CD4-positive, CD25-positive, alpha-beta regulatory T cell (primary cell): ENCODE results near the gene CEACAM18. TPM values are rescaled to one million over a fixed set of nuclear protein-coding genes. Genes with fewer than 3 reads are reported as not detected.
"Not testable (repeated sequence)": the region's sequence is repeated elsewhere in the genome, so short reads cannot be mapped to it uniquely, and the experiment has no call there.

Source experiments
- ATAC-seq, 2 donors: fragments of 150-1000 bp; cut with Tn5 transposase; one replicate each; pipeline ENCODE4 v1.10.0; 2021; ENCODE audit warnings: low read depth in 2 of 2, moderate number of reproducible peaks in 2 of 2, moderate library complexity in 1 of 2
- DNase-seq, 3 donors: peaks; one replicate each; pipeline versions ENCODE4 v3.0.0 to v3.0.0-alpha.2; 2012 to 2022; ENCODE audit warnings: mixed read lengths in 1 of 3
- H3K27ac ChIP-seq: one replicate; pipeline ENCODE4 v1.7.0; 2013; ENCODE audit warnings: mild to moderate bottlenecking, low read length; ENCODE audit not compliant: insufficient read depth, poor library complexity, severe bottlenecking
- H3K27me3 ChIP-seq: one replicate; pipeline ENCODE4 v1.7.0; 2013; ENCODE audit warnings: low read length; ENCODE audit not compliant: control insufficient read depth, insufficient read depth
- H3K36me3 ChIP-seq: one replicate; pipeline ENCODE4 v1.7.0; 2013; ENCODE audit warnings: mild to moderate bottlenecking, low read length, moderate library complexity; ENCODE audit not compliant: control insufficient read depth, insufficient read depth
- H3K4me1 ChIP-seq: 2 replicates; pipeline ENCODE4 v1.7.0; 2013; ENCODE audit warnings: mild to moderate bottlenecking, low read length; ENCODE audit not compliant: insufficient read depth, control insufficient read depth, poor library complexity, severe bottlenecking
- H3K4me3 ChIP-seq: one replicate; pipeline ENCODE4 v1.7.0; 2013; ENCODE audit warnings: low read depth, mild to moderate bottlenecking, low read length, moderate library complexity
- H3K9me3 ChIP-seq, 2 experiments: 1 replicate in 1 of 2; 2 replicates in 1 of 2; pipeline ENCODE4 v1.7.0; 2013; ENCODE audit warnings: low read length in 2 of 2, mild to moderate bottlenecking in 1 of 2, moderate library complexity in 1 of 2; ENCODE audit not compliant: control insufficient read depth in 2 of 2
- H3K27ac Mint-ChIP-seq, 3 donors: one replicate each; pipeline ENCODE4 v1.8.0; 2020 to 2022; ENCODE audit warnings: mild to moderate bottlenecking in 3 of 3, mixed read lengths in 3 of 3, moderate library complexity in 2 of 3
- H3K27me3 Mint-ChIP-seq: one replicate; pipeline ENCODE4 v1.8.0; 2022; ENCODE audit warnings: mild to moderate bottlenecking, mixed read lengths
- H3K36me3 Mint-ChIP-seq: one replicate; pipeline ENCODE4 v1.8.0; 2020; ENCODE audit warnings: mixed read lengths
- H3K4me1 Mint-ChIP-seq, 4 donors: one replicate each; pipeline ENCODE4 v1.8.0; 2020 to 2022; ENCODE audit warnings: mixed read lengths in 4 of 4, mild to moderate bottlenecking in 1 of 4
- H3K4me3 Mint-ChIP-seq, 4 donors: one replicate each; pipeline ENCODE4 v1.8.0; 2020 to 2022; ENCODE audit warnings: mild to moderate bottlenecking in 4 of 4, mixed read lengths in 4 of 4, moderate library complexity in 3 of 4
- H3K9me3 Mint-ChIP-seq, 7 donors: one replicate each; pipeline ENCODE4 v1.8.0; 2020 to 2022; ENCODE audit warnings: mixed read lengths in 7 of 7, mild to moderate bottlenecking in 3 of 7, moderate library complexity in 2 of 7
- polyA plus RNA-seq, 4 donors: library from polyadenylated mRNA; unstranded; fragments of 300-500 nt; fragmentation: Illumina TruSeq; gene quantifications; one replicate each; pipeline ENCODE4 v1.2.3, GENCODE V29; 2021
- total RNA-seq: library from RNA; stranded (reverse); gene quantifications from one replicate; pipeline ENCODE4 v1.2.3, GENCODE V29; 2022

CEACAM18 gene
- total and polyA plus RNA-seq, 5 donors from 2014 or later, result not detected

DNA sequence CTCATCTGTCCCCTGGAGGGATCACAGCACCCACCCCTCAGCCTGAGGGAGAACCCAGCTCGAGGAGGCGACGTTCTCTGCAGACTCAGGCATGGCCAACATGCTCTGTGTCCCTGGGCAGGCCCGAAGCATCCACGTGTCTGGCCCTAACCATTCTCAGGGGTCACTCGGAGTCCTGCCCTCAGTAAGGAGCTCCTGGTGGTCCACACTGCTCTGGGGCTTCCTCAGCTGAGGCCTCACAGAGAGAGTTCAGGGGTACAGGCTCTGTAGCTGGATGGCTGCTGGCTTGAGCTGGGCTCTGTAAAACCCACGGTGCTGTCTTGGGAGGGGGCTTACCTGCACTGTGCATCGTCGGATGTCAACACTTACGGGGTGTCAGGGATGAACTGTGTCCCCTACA, 15.7 kb upstream of the CEACAM18 start:
- H3K36me3 Mint-ChIP-seq, result no peaks in the 10 kb centered on the region
- peaks cover 6% of the 10 kb centered on the region for H3K27me3 ChIP-seq
- ATAC-seq (no peak), DNase-seq (no peak)
- peaks cover 0 to 4% (median 2%) of the 10 kb centered on the region in 4 donors for H3K4me1 Mint-ChIP-seq
- no peak overlapping the region for H3K27ac Mint-ChIP-seq
- H3K27ac ChIP-seq, result no peak overlapping the region
- no peaks in the 10 kb centered on the region for H3K4me1 ChIP-seq
- peaks cover 0 to 1% (median 0%) of the 10 kb centered on the region in 7 donors for H3K9me3 Mint-ChIP-seq
- H3K9me3 ChIP-seq, result no peaks in the 10 kb centered on the region
- H3K27me3 Mint-ChIP-seq, result peaks cover 35% of the 10 kb centered on the region
- no peak overlapping the region for H3K4me3 Mint-ChIP-seq
- no peaks in the 10 kb centered on the region for H3K36me3 ChIP-seq
- no peak overlapping the region for H3K4me3 ChIP-seq

GRCh38 chr19:51463976-51464581, 14.3 kb upstream of the CEACAM18 start:
- not testable (repeated sequence) for H3K4me1 ChIP-seq, H3K27ac Mint-ChIP-seq, H3K4me3 Mint-ChIP-seq, H3K9me3 ChIP-seq, H3K4me1 Mint-ChIP-seq, H3K36me3 Mint-ChIP-seq, ATAC-seq, H3K27ac ChIP-seq, H3K27me3 ChIP-seq, H3K9me3 Mint-ChIP-seq, H3K36me3 ChIP-seq, H3K4me3 ChIP-seq, DNase-seq
- peaks cover 38% of the 10 kb centered on the region for H3K27me3 Mint-ChIP-seq

GRCh38 chr19:51466723-51467122, 11.6 kb upstream of the CEACAM18 start:
- no peak overlapping the region for H3K27ac Mint-ChIP-seq
- no peaks in the 10 kb centered on the region for H3K36me3 ChIP-seq
- H3K9me3 Mint-ChIP-seq, result no peaks in the 10 kb centered on the region
- H3K27ac ChIP-seq, result no peak overlapping the region
- DNase-seq (no peak), ATAC-seq (no peak)
- H3K27me3 Mint-ChIP-seq, result peaks cover 38% of the 10 kb centered on the region
- no peak overlapping the region for H3K4me3 Mint-ChIP-seq
- peaks cover 0 to 5% (median 2%) of the 10 kb centered on the region in 4 donors for H3K4me1 Mint-ChIP-seq
- no peak overlapping the region for H3K4me3 ChIP-seq
- peaks cover 6% of the 10 kb centered on the region for H3K27me3 ChIP-seq
- H3K9me3 ChIP-seq, result no peaks in the 10 kb centered on the region
- no peaks in the 10 kb centered on the region for H3K36me3 Mint-ChIP-seq
- H3K4me1 ChIP-seq, result no peaks in the 10 kb centered on the region

GRCh38 chr19:51467864-51468544, 10.3 kb upstream of the CEACAM18 start:
- H3K36me3 ChIP-seq, result no peaks in the 10 kb centered on the region
- Mint-ChIP-seq H3K27ac (no peak overlapping the region), H3K27me3 (peaks cover 37% of the 10 kb centered on the region), H3K4me1 (peaks cover 0 to 5% (median 2%) of the 10 kb centered on the region in 4 donors), H3K9me3 (no peaks in the 10 kb centered on the region), H3K36me3 (no peaks in the 10 kb centered on the region), H3K4me3 (no peak overlapping the region)
- no peak for DNase-seq
- H3K4me1 ChIP-seq, result no peaks in the 10 kb centered on the region
- H3K9me3 ChIP-seq, result no peaks in the 10 kb centered on the region
- no peak for ATAC-seq
- H3K4me3 ChIP-seq, result no peak overlapping the region
- H3K27ac ChIP-seq, result no peak overlapping the region
- peaks cover 9% of the 10 kb centered on the region for H3K27me3 ChIP-seq

DNA sequence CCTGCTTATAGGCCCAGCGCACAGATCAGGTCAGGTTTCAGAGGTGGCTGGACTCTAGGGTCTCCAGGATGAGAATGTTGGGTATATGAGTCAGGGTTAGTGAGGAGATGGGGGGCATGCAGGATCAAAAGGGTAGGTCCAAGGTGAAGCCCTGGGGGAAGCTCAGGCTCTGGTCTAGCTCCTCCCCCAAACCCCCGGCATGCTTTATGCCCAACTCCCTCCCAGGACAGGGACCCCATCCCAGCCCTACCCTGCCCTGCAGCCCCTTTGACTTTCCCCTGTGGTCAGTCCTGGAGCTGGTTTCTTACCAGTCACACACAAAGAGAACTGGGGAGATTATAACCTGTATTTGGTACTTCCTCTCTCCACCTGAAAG, 9.8 kb upstream of the CEACAM18 start:
- H3K9me3 ChIP-seq, result no peaks in the 10 kb centered on the region
- no peaks in the 10 kb centered on the region for H3K36me3 Mint-ChIP-seq
- no peak overlapping the region for H3K4me3 ChIP-seq
- DNase-seq (no peak), ATAC-seq (no peak)
- peaks cover 9% of the 10 kb centered on the region for H3K27me3 ChIP-seq
- H3K27ac Mint-ChIP-seq, result no peak overlapping the region
- peaks cover 38% of the 10 kb centered on the region for H3K27me3 Mint-ChIP-seq
- H3K9me3 Mint-ChIP-seq, result no peaks in the 10 kb centered on the region
- no peak overlapping the region for H3K27ac ChIP-seq
- peaks cover 0 to 5% (median 2%) of the 10 kb centered on the region in 4 donors for H3K4me1 Mint-ChIP-seq
- H3K36me3 ChIP-seq, result no peaks in the 10 kb centered on the region
- H3K4me1 ChIP-seq, result no peaks in the 10 kb centered on the region
- no peak overlapping the region for H3K4me3 Mint-ChIP-seq

- H3K36me3 Mint-ChIP-seq, result no peaks in the 10 kb centered on the region
- H3K27me3 Mint-ChIP-seq, result peaks cover 40% of the 10 kb centered on the region
- no peaks in the 10 kb centered on the region for H3K9me3 Mint-ChIP-seq
- H3K36me3 ChIP-seq, result no peaks in the 10 kb centered on the region
- DNase-seq, result no peak
- no peak overlapping the region for H3K4me3 ChIP-seq
- no peak for ATAC-seq
- H3K27ac Mint-ChIP-seq, result no peak overlapping the region
- H3K4me1 ChIP-seq, result no peaks in the 10 kb centered on the region
- H3K9me3 ChIP-seq, result no peaks in the 10 kb centered on the region
- no peak overlapping the region for H3K27ac ChIP-seq
- peaks cover 9% of the 10 kb centered on the region for H3K27me3 ChIP-seq
- no peak overlapping the region for H3K4me3 Mint-ChIP-seq
- peaks cover 0 to 5% (median 2%) of the 10 kb centered on the region in 4 donors for H3K4me1 Mint-ChIP-seq
Observed at GRCh38 chr19:51469162-51469561, 9.2 kb upstream of the CEACAM18 start.

GRCh38 chr19:51469629-51470028, 8.7 kb upstream of the CEACAM18 start:
- peaks cover 9% of the 10 kb centered on the region for H3K27me3 ChIP-seq
- DNase-seq (no peak), ATAC-seq (no peak)
- H3K4me1 Mint-ChIP-seq, result peaks cover 0 to 5% (median 2%) of the 10 kb centered on the region in 4 donors
- no peaks in the 10 kb centered on the region for H3K36me3 Mint-ChIP-seq
- no peak overlapping the region for H3K27ac Mint-ChIP-seq
- no peaks in the 10 kb centered on the region for H3K9me3 ChIP-seq
- no peak overlapping the region for H3K27ac ChIP-seq
- H3K9me3 Mint-ChIP-seq, result no peaks in the 10 kb centered on the region
- peaks cover 35% of the 10 kb centered on the region for H3K27me3 Mint-ChIP-seq
- H3K36me3 ChIP-seq, result no peaks in the 10 kb centered on the region
- H3K4me1 ChIP-seq, result no peaks in the 10 kb centered on the region
- no peak overlapping the region for H3K4me3 Mint-ChIP-seq
- no peak overlapping the region for H3K4me3 ChIP-seq

- DNase-seq (no peak), ATAC-seq (no peak)
- H3K27ac ChIP-seq, result no peak overlapping the region
- H3K27me3 ChIP-seq, result peaks cover 5% of the 10 kb centered on the region
- Mint-ChIP-seq H3K4me3 (no peak overlapping the region), H3K4me1 (peaks cover 0 to 5% (median 2%) of the 10 kb centered on the region in 4 donors), H3K27me3 (peaks cover 35% of the 10 kb centered on the region), H3K9me3 (no peaks in the 10 kb centered on the region), H3K36me3 (no peaks in the 10 kb centered on the region), H3K27ac (no peak overlapping the region)
- no peaks in the 10 kb centered on the region for H3K4me1 ChIP-seq
- H3K9me3 ChIP-seq, result no peaks in the 10 kb centered on the region
- no peak overlapping the region for H3K4me3 ChIP-seq
- no peaks in the 10 kb centered on the region for H3K36me3 ChIP-seq
Observed at GRCh38 chr19:51470966-51471365, 7.4 kb upstream of the CEACAM18 start.
